Measurements from ENCODE around the gene IL5RA. TPM values are rescaled to one million over a fixed set of nuclear protein-coding genes. Genes with fewer than 3 reads are reported as not detected.

IL5RA gene
- not detected for total RNA-seq (2021; ENCODE audit: unreplicated experiment)
- not detected in 2 replicates for polyA plus RNA-seq (2012)
- not detected for Bru-seq, nascent RNA
- percentile 4 among the genes with signal in this experiment for BruChase-seq, experiment 1, labeled RNA remaining after a 6-hour chase
- percentile 4 among the genes with signal in this experiment for BruChase-seq, experiment 2, labeled RNA remaining after a 2-hour chase
- long read RNA-seq = 0 reads

GRCh38 chr3:3110299-3110630, at the start of gene IL5RA:
Gene IL5RA, minus strand, starts transcription at chr3:3110374. Its CDS starts 5,390 bp downstream, at chr3:3104984.
- no peaks in the 10 kb centered on the region for H3K4me1 ChIP-seq (ENCODE audit: control insufficient read depth in 1 of 2, insufficient read depth in 2 of 2, low read length in 2 of 2)
- ChIA-PET CTCF (no interaction called here), RAD21 (ENCODE audit: low non-redundant PET in 1 of 2, low total read pairs in 2 of 2, uncharacterized antibody in 2 of 2, unreplicated experiment in 2 of 2) (no interaction called here), POLR2A (no interaction called here)
- H3K27ac ChIP-seq (ENCODE audit: low read depth, low read length) = no peak within 1 kb of the TSS
- no peak for ATAC-seq
- H3K27me3 ChIP-seq (ENCODE audit: insufficient read depth, low read length) = peaks cover 29% of the 10 kb centered on the region; the same call in 1 of the 2 replicates
- H3K4me2 ChIP-seq (ENCODE audit: low read length) = no peak within 1 kb of the TSS
- H3K36me3 ChIP-seq (ENCODE audit: control insufficient read depth in 1 of 2, insufficient read depth in 2 of 2, low read length in 2 of 2) = no peaks in the 10 kb centered on the region
- DNase-seq (ENCODE audit: low read depth, low spot score) = no peak
- no peaks in the 10 kb centered on the region for H4K20me1 ChIP-seq (ENCODE audit: insufficient read depth)
- no TSS peak for BruUV-seq (replicated peaks)
- TF ChIP-seq SP1 (IDR thresholded peaks at IDR 0.05; ENCODE audit: low read depth) (no peak), ATF3 (IDR thresholded peaks at IDR 0.05) (no peak), POLR2A (IDR thresholded peaks at IDR 0.05; ENCODE audit: borderline replicate concordance, extremely low read depth, insufficient read depth, insufficient read length) (no peak), JUND (IDR thresholded peaks at IDR 0.05) (no peak), EGR1 (IDR thresholded peaks at IDR 0.05; ENCODE audit: low read depth) (no peak), ZNF274 (IDR thresholded peaks at IDR 0.05; ENCODE audit: low read depth, low read length) (no peak), REST (IDR thresholded peaks at IDR 0.05; ENCODE audit: low read depth) (no peak), EZH2phosphoT487 (IDR thresholded peaks at IDR 0.05; ENCODE audit: borderline replicate concordance) (no peak), SRF (IDR thresholded peaks at IDR 0.05; ENCODE audit: low read depth) (no peak), ZFX (IDR thresholded peaks at IDR 0.05) (no peak), RAD21 (IDR thresholded peaks at IDR 0.05; ENCODE audit: low read depth) (no peak)
- intact Hi-C loops (cut with micrococcal nuclease) = no loop called here
- no peak within 1 kb of the TSS for H3K4me3 ChIP-seq (replicated peaks in 1 of 2; ENCODE audit: low read depth in 1 of 2, low read length in 2 of 2)
- H2AFZ ChIP-seq (ENCODE audit: low read depth, low read length, poor library complexity, severe bottlenecking) = no peak within 1 kb of the TSS
- H3K9me3 ChIP-seq (ENCODE audit: control insufficient read depth in 1 of 2, insufficient read depth in 1 of 2, low read depth in 1 of 2, low read length in 2 of 2) = no peaks in the 10 kb centered on the region
- no peak within 1 kb of the TSS for H3K9ac ChIP-seq (ENCODE audit: low read length)
- no peaks in the 10 kb centered on the region for H3K79me2 ChIP-seq (ENCODE audit: insufficient read depth, low read length)
- no peaks in the 10 kb centered on the region for H3K9me2 ChIP-seq (ENCODE audit: insufficient read depth)
